PC-3 (cell line): Measurements from ENCODE around the gene UTS2B. TPM values are rescaled to one million over a fixed set of nuclear protein-coding genes. Genes with fewer than 3 reads are reported as not detected.

ENCODE experiments used
- ATAC-seq: fragments of 200-7000 bp; cut with Tn5 transposase; 2 replicates; pipeline ENCODE4 v1.9.1; 2020; ENCODE audit warnings: mild to moderate bottlenecking, moderate library complexity
- BruUV-seq: library from RNA; stranded (reverse); fragments of 400-500 nt; replicated peaks from 2 replicates; lab custom pipeline; 2021; lab: Mats Ljungman, UMichigan
- CTCF ChIA-PET: fragments of 300-600 bp; sonication (Branson Sonifier 250); formaldehyde crosslinking; loops from one replicate; lab custom pipeline; 2022; ENCODE audit warnings: antibody characterized with exemption; lab: Charles Lee
- POLR2A ChIA-PET: fragments of 300-600 bp; sonication (Branson Sonifier 250); formaldehyde crosslinking; loops from one replicate; lab custom pipeline; 2022; ENCODE audit warnings: antibody characterized with exemption; ENCODE audit not compliant: unreplicated experiment; lab: Charles Lee
- DNase-seq: peaks from one replicate; pipeline ENCODE4 v3.0.0-alpha.2; 2015
- H2AFZ ChIP-seq: fragments of 300-600 bp; sonication (generic); 2 replicates; pipeline ENCODE4 v1.6.0; 2016; ENCODE audit warnings: antibody characterized with exemption, low read length
- H3F3A ChIP-seq: fragments of 300-600 bp; sonication (generic); one replicate; pipeline ENCODE4 v1.6.0; 2017; ENCODE audit warnings: antibody characterized with exemption, low read length, control low read depth, mild to moderate bottlenecking; ENCODE audit not compliant: unreplicated experiment
- H3K27ac ChIP-seq: fragments of 300-600 bp; sonication (generic); 2 replicates; pipeline ENCODE4 v1.5.1; 2016; ENCODE audit warnings: mild to moderate bottlenecking, low read length
- H3K27me3 ChIP-seq: fragments of 300-600 bp; sonication (generic); 2 replicates; pipeline ENCODE4 v1.6.1; 2016; ENCODE audit warnings: low read length, mixed read lengths
- H3K36me3 ChIP-seq: fragments of 300-600 bp; sonication (generic); 2 replicates; pipeline ENCODE4 v1.6.1; 2016; ENCODE audit warnings: low read depth, mixed run types, low read length, mixed read lengths
- H3K4me1 ChIP-seq: fragments of 300-600 bp; sonication (generic); 2 replicates; pipeline ENCODE4 v1.5.1; 2016; ENCODE audit warnings: low read length; ENCODE audit not compliant: insufficient read depth
- H3K4me2 ChIP-seq: fragments of 300-600 bp; sonication (generic); 2 replicates; pipeline ENCODE4 v1.6.0; 2016; ENCODE audit warnings: low read length
- H3K4me3 ChIP-seq: fragments of 300-600 bp; sonication (generic); 2 replicates; pipeline ENCODE4 v1.5.1; 2016; ENCODE audit warnings: mild to moderate bottlenecking, low read length, mixed read lengths
- H3K79me2 ChIP-seq: fragments of 300-600 bp; sonication (generic); 2 replicates; pipeline ENCODE4 v1.6.1; 2017; ENCODE audit warnings: low read length, mixed read lengths
- H3K9ac ChIP-seq: fragments of 300-600 bp; sonication (generic); 2 replicates; pipeline ENCODE4 v1.6.0; 2016; ENCODE audit warnings: mild to moderate bottlenecking, low read length
- H3K9me2 ChIP-seq: fragments of 300-600 bp; sonication (generic); replicated peaks from 2 replicates; pipeline ENCODE4 v1.6.1; 2016; ENCODE audit warnings: mixed run types, low read length, mixed read lengths
- H3K9me3 ChIP-seq: fragments of 300-600 bp; sonication (generic); 2 replicates; pipeline ENCODE4 v1.6.1; 2016; ENCODE audit warnings: low read length, mixed read lengths
- H4K20me1 ChIP-seq: fragments of 300-600 bp; sonication (generic); 2 replicates; pipeline ENCODE4 v1.6.1; 2016; ENCODE audit warnings: low read length, mixed read lengths
- CTCF ChIP-seq: fragments of 300-600 bp; sonication (generic); conservative IDR thresholded peaks from 2 replicates; pipeline ENCODE4 v1.5.1; 2017; ENCODE audit warnings: antibody characterized with exemption, low read depth, mild to moderate bottlenecking, low read length
- EZH2 ChIP-seq: fragments of 300-600 bp; sonication (generic); IDR thresholded peaks from one replicate; pipeline ENCODE4 v1.6.1; 2017; ENCODE audit warnings: antibody characterized with exemption, mild to moderate bottlenecking, low read length; ENCODE audit not compliant: unreplicated experiment
- EZH2phosphoT487 ChIP-seq: fragments of 300-600 bp; sonication (generic); IDR thresholded peaks from 2 replicates; pipeline ENCODE4 v1.6.1; 2018; ENCODE audit warnings: mild to moderate bottlenecking, antibody characterized with exemption, low read length, borderline replicate concordance
- intact Hi-C: fragments of 100-400 bp; cut with micrococcal nuclease; formaldehyde crosslinking; loops from 2 replicates; pipeline ENCODE4 v1.9.0; 2023
- total RNA-seq: library from RNA; depleted of rRNA; stranded (reverse); fragments of >200 nt; gene quantifications from 2 replicates; pipeline ENCODE4 v1.2.3, GENCODE V29; 2014

Gene UTS2B
- total RNA-seq, 1 experiment from 2014 or later, result not detected

- H3K27ac ChIP-seq, result no peak overlapping the region
- ATAC-seq (no peak), DNase-seq (no peak)
- no peaks in the 10 kb centered on the region for H3K79me2 ChIP-seq
- H3F3A ChIP-seq, result no peaks in the 10 kb centered on the region
- H3K4me3 ChIP-seq, result no peak overlapping the region
- no peaks in the 10 kb centered on the region for H4K20me1 ChIP-seq
- ChIA-PET POLR2A (no interaction called here), CTCF (no interaction called here)
- H3K9me2 ChIP-seq, result no peaks in the 10 kb centered on the region
- intact Hi-C loops, result no loop called here
- no TSS peak for BruUV-seq
- no peaks in the 10 kb centered on the region for H3K36me3 ChIP-seq
- no peaks in the 10 kb centered on the region for H3K27me3 ChIP-seq
- no peaks in the 10 kb centered on the region for H3K4me1 ChIP-seq
- no peak overlapping the region for H3K9ac ChIP-seq
- no peaks in the 10 kb centered on the region for H3K9me3 ChIP-seq
- no peak for TF ChIP-seq CTCF
- no peak for TF ChIP-seq EZH2
- TF ChIP-seq EZH2phosphoT487, result no peak
- H2AFZ ChIP-seq, result no peak overlapping the region
- no peak overlapping the region for H3K4me2 ChIP-seq
Measured at GRCh38 chr3:191313296-191313695, 17.0 kb downstream of the UTS2B start.

GRCh38 chr3:191307341-191307740 lies 23.0 kb downstream of the UTS2B start:
- DNase-seq, result no peak
- no peak overlapping the region for H3K4me2 ChIP-seq
- TF ChIP-seq CTCF, result no peak
- no peak for TF ChIP-seq EZH2phosphoT487
- TF ChIP-seq EZH2, result no peak
- H3K36me3 ChIP-seq, result no peaks in the 10 kb centered on the region
- intact Hi-C loops, result no loop called here
- no peak overlapping the region for H3K9ac ChIP-seq
- H3K4me3 ChIP-seq, result no peak overlapping the region
- H3K9me2 ChIP-seq, result no peaks in the 10 kb centered on the region
- H3K27me3 ChIP-seq, result no peaks in the 10 kb centered on the region
- H3K27ac ChIP-seq, result no peak overlapping the region
- ChIA-PET CTCF (no interaction called here), POLR2A (no interaction called here)
- no peaks in the 10 kb centered on the region for H3F3A ChIP-seq
- no peaks in the 10 kb centered on the region for H3K79me2 ChIP-seq
- H3K9me3 ChIP-seq, result no peaks in the 10 kb centered on the region
- no peak overlapping the region for H2AFZ ChIP-seq
- no peak for ATAC-seq
- no TSS peak for BruUV-seq
- H3K4me1 ChIP-seq, result no peaks in the 10 kb centered on the region
- no peaks in the 10 kb centered on the region for H4K20me1 ChIP-seq

GRCh38 chr3:191306428-191306827 lies 23.9 kb downstream of the UTS2B start:
- Histone ChIP-seq H3K4me2 (no peak overlapping the region), H3K9me2 (no peaks in the 10 kb centered on the region), H2AFZ (no peak overlapping the region), H3F3A (no peaks in the 10 kb centered on the region), H3K36me3 (no peaks in the 10 kb centered on the region), H3K79me2 (no peaks in the 10 kb centered on the region), H3K9ac (no peak overlapping the region), H4K20me1 (no peaks in the 10 kb centered on the region), H3K27ac (no peak overlapping the region), H3K4me1 (no peaks in the 10 kb centered on the region), H3K27me3 (no peaks in the 10 kb centered on the region), H3K4me3 (no peak overlapping the region), H3K9me3 (no peaks in the 10 kb centered on the region)
- CTCF ChIA-PET, result no interaction called here
- no peak for TF ChIP-seq CTCF
- TF ChIP-seq EZH2, result no peak
- no peak for TF ChIP-seq EZH2phosphoT487
- BruUV-seq, result no TSS peak
- intact Hi-C loops, result no loop called here
- ATAC-seq (no peak), DNase-seq (no peak)
- POLR2A ChIA-PET, result no interaction called here
